Measurements from ENCODE around the gene DOCK3.

DOCK3 gene

GRCh38 chr3:50983887-50984286, 309.2 kb downstream of the DOCK3 start:
- H3K36me3 ChIP-seq (ENCODE audit: control insufficient read depth, low read length): no peaks in the 10 kb centered on the region
- no peak overlapping the region for H3K4me2 ChIP-seq (ENCODE audit: low read length)

GRCh38 chr3:50985893-50986292, 311.2 kb downstream of the DOCK3 start:
- no peaks in the 10 kb centered on the region for H3K4me1 ChIP-seq (ENCODE audit: control insufficient read depth, low read length)
- no peaks in the 10 kb centered on the region for H4K20me1 ChIP-seq (ENCODE audit: control insufficient read depth, insufficient read depth, low read depth, low read length)
- no peaks in the 10 kb centered on the region for H3K9me2 ChIP-seq (replicated peaks; ENCODE audit: control insufficient read depth, low read length)
- no peaks in the 10 kb centered on the region for H3K9me3 ChIP-seq (ENCODE audit: control insufficient read depth, insufficient read depth, low read length)
- no peak for TF ChIP-seq CTCF (IDR thresholded peaks at IDR 0.05; ENCODE audit: low read depth, low read length, poor library complexity, severe bottlenecking)
- no peak for TF ChIP-seq EZH2phosphoT487 (IDR thresholded peaks at IDR 0.05; ENCODE audit: borderline replicate concordance, low read length)
- no peaks in the 10 kb centered on the region for H3K79me2 ChIP-seq (ENCODE audit: control insufficient read depth, low read length)
- H3K27ac ChIP-seq (ENCODE audit: low read depth, low read length): no peak overlapping the region
- H3K4me2 ChIP-seq (ENCODE audit: low read length): no peak overlapping the region
- H3K4me3 ChIP-seq (ENCODE audit: low read length): no peak overlapping the region
- H3K27me3 ChIP-seq (ENCODE audit: control insufficient read depth, low read length): no peaks in the 10 kb centered on the region
- no peaks in the 10 kb centered on the region for H3K36me3 ChIP-seq (ENCODE audit: control insufficient read depth, low read length)
- H3F3A ChIP-seq (ENCODE audit: control insufficient read depth, insufficient read depth): no peaks in the 10 kb centered on the region

More at GRCh38 chr3:50983887-50984286, 309.2 kb downstream of the DOCK3 start:
- Histone ChIP-seq H3K27ac (ENCODE audit: low read depth, low read length) (no peak overlapping the region), H3F3A (ENCODE audit: control insufficient read depth, insufficient read depth) (no peaks in the 10 kb centered on the region), H3K4me1 (ENCODE audit: control insufficient read depth, low read length) (no peaks in the 10 kb centered on the region), H4K20me1 (ENCODE audit: control insufficient read depth, insufficient read depth, low read depth, low read length) (no peaks in the 10 kb centered on the region), H3K4me3 (ENCODE audit: low read length) (no peak overlapping the region), H3K27me3 (ENCODE audit: control insufficient read depth, low read length) (no peaks in the 10 kb centered on the region; the same call in 1 of the 2 replicates), H3K79me2 (ENCODE audit: control insufficient read depth, low read length) (no peaks in the 10 kb centered on the region), H3K9me2 (replicated peaks; ENCODE audit: control insufficient read depth, low read length) (no peaks in the 10 kb centered on the region), H3K9me3 (ENCODE audit: control insufficient read depth, insufficient read depth, low read length) (no peaks in the 10 kb centered on the region)
- TF ChIP-seq CTCF (IDR thresholded peaks at IDR 0.05; ENCODE audit: low read depth, low read length, poor library complexity, severe bottlenecking) (no peak), EZH2phosphoT487 (IDR thresholded peaks at IDR 0.05; ENCODE audit: borderline replicate concordance, low read length) (no peak)

GRCh38 chr3:50986726-50987125, 312.0 kb downstream of the DOCK3 start:
- Histone ChIP-seq H3K27ac (ENCODE audit: low read depth, low read length) (no peak overlapping the region), H3K4me1 (ENCODE audit: control insufficient read depth, low read length) (no peaks in the 10 kb centered on the region), H3K9me2 (replicated peaks; ENCODE audit: control insufficient read depth, low read length) (no peaks in the 10 kb centered on the region), H4K20me1 (ENCODE audit: control insufficient read depth, insufficient read depth, low read depth, low read length) (no peaks in the 10 kb centered on the region), H3K27me3 (ENCODE audit: control insufficient read depth, low read length) (no peaks in the 10 kb centered on the region), H3F3A (ENCODE audit: control insufficient read depth, insufficient read depth) (no peaks in the 10 kb centered on the region), H3K4me3 (ENCODE audit: low read length) (no peak overlapping the region), H3K79me2 (ENCODE audit: control insufficient read depth, low read length) (no peaks in the 10 kb centered on the region), H3K4me2 (ENCODE audit: low read length) (no peak overlapping the region), H3K9me3 (ENCODE audit: control insufficient read depth, insufficient read depth, low read length) (0 out of 2 replicates have a peak, but pooled peaks cover 3% of the 10 kb centered on the region), H3K36me3 (ENCODE audit: control insufficient read depth, low read length) (no peaks in the 10 kb centered on the region)
- TF ChIP-seq EZH2phosphoT487 (IDR thresholded peaks at IDR 0.05; ENCODE audit: borderline replicate concordance, low read length) (no peak), CTCF (IDR thresholded peaks at IDR 0.05; ENCODE audit: low read depth, low read length, poor library complexity, severe bottlenecking) (no peak)

Data from DOHH2 (cell line).